ENCODE results near the gene KRABD2.
"Not testable (repeated sequence)": the region's sequence is repeated elsewhere in the genome, so short reads cannot be mapped to it uniquely, and the experiment has no call there.

Gene KRABD2

GRCh38 chr17:8402921-8403536 is 26.5 kb upstream of the KRABD2 start:
- no peaks in the 10 kb centered on the region for H3K36me3 Mint-ChIP-seq (ENCODE audit: low read depth)
- H3K27me3 Mint-ChIP-seq = peaks cover 15% of the 10 kb centered on the region
- H3K4me3 Mint-ChIP-seq = no peak overlapping the region
- H3K9me3 Mint-ChIP-seq = no peaks in the 10 kb centered on the region
- H3K4me1 Mint-ChIP-seq = no peaks in the 10 kb centered on the region
- no peak for ATAC-seq (replicated peaks)
- H3K27ac Mint-ChIP-seq = no peak overlapping the region

DNA sequence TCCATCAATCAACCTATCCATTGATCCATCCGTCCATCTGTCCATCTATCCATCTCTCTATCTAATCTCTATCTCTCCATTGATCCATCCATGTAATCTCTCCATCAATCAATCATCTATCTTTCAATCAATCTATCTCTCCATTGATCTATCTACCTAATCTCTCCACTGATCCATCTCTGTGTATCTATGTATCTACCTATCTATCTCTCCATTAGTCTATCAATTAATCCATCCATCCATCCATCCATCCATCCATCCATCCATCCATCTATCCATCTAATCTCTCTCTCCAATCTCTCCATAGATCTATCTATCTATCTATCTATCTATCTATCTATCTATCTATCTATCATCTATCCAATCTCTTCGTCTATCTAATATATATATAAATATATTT is 24.6 kb upstream of the KRABD2 start:
- peaks cover 19% of the 10 kb centered on the region for H3K27me3 Mint-ChIP-seq
- no peaks in the 10 kb centered on the region for H3K36me3 Mint-ChIP-seq (ENCODE audit: low read depth)
- H3K9me3 Mint-ChIP-seq = no peaks in the 10 kb centered on the region
- no peak overlapping the region for H3K27ac Mint-ChIP-seq
- H3K4me3 Mint-ChIP-seq = no peak overlapping the region
- H3K4me1 Mint-ChIP-seq = no peaks in the 10 kb centered on the region
- ATAC-seq (replicated peaks) = no peak

DNA sequence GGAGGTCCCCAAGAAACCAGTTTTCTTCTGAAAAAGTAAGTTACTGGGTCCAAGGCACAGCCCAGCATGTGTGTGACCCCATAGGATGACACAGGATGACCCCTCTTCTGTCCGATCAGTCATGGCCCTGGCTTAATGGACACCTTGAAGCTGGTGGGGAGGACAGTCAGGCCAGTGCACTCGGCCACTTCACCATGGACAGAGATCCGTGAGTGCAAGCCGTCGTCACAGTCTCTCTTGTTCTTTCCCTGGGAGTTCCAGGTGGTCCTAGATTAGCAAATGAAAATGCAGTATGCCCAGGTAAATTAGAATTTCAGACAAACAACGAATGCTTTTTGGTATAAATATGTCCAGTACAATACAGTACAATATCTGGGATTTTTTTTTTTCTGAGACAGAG is 22.5 kb upstream of the KRABD2 start:
- Mint-ChIP-seq H3K27ac (no peak overlapping the region), H3K9me3 (no peaks in the 10 kb centered on the region), H3K27me3 (peaks cover 19% of the 10 kb centered on the region), H3K36me3 (ENCODE audit: low read depth) (no peaks in the 10 kb centered on the region), H3K4me1 (no peaks in the 10 kb centered on the region), H3K4me3 (no peak overlapping the region)
- ATAC-seq (replicated peaks) = no peak

GRCh38 chr17:8397636-8398035 is 21.1 kb upstream of the KRABD2 start, which contains the start of gene RNF222:
RNF222 (minus strand) TSS chr17:8397827; CDS start chr17:8393461, 4,366 bp downstream.
- Mint-ChIP-seq H3K27ac (no peak within 1 kb of the TSS), H3K27me3 (peaks cover 14% of the 10 kb centered on the region), H3K9me3 (no peaks in the 10 kb centered on the region), H3K36me3 (ENCODE audit: low read depth) (no peaks in the 10 kb centered on the region), H3K4me3 (no peak within 1 kb of the TSS), H3K4me1 (peaks cover 5% of the 10 kb centered on the region)
- ATAC-seq (replicated peaks) = no peak

- ATAC-seq (replicated peaks); H3K9me3 Mint-ChIP-seq; H3K27ac Mint-ChIP-seq; H3K4me3 Mint-ChIP-seq; H3K36me3 Mint-ChIP-seq (ENCODE audit: low read depth); H3K27me3 Mint-ChIP-seq; H3K4me1 Mint-ChIP-seq: not testable (repeated sequence)
Observed at GRCh38 chr17:8394497-8394896, 18.0 kb upstream of the KRABD2 start.

DNA sequence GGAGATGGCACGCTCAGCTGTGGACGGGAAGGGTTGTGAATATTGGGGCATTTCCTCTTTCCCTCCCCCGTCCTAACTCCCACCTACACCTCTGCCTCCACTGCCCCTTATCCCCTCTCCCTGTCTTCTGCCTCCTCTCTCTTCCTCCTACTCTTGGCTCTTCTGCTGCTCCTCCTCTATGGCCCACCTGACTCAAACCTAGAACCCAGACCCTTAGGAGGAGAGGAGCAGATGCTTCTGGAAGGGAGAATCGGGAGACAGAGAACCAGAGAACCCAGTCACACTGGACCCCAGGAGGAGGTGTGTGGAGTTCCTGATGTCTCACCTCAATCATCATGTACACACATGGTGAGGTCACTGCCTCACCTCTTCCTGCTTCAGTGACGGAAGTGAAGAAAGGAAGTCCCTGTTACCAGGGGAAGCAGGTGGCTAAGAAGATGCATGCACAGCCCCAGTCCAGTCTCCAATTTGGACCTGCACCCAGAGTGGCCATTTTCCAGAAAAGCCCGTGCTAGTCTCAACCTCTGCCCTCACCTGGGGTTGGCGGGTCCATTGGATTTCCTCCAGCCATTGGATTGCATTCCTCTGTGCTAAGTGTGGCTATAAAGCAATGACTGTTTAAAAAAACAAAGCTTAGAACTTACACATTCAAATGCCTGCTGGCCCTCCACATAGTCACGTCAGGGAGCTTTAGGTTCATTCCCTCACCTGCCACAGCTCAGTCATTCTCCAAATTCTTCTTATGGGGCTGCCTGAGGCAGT is 17.1 kb upstream of the KRABD2 start:
- Mint-ChIP-seq H3K27me3 (peaks cover 6% of the 10 kb centered on the region), H3K4me1 (peaks cover 5% of the 10 kb centered on the region), H3K27ac (peak overlapping the region; percentile 90), H3K36me3 (ENCODE audit: low read depth) (no peaks in the 10 kb centered on the region), H3K4me3 (peak overlapping the region; percentile 49), H3K9me3 (no peaks in the 10 kb centered on the region)
- peak; percentile 98 for ATAC-seq (replicated peaks)

GRCh38 chr17:8392674-8393469 is 16.4 kb upstream of the KRABD2 start:
- no peaks in the 10 kb centered on the region for H3K9me3 Mint-ChIP-seq
- peak overlapping the region; percentile 49 for H3K4me3 Mint-ChIP-seq
- no peaks in the 10 kb centered on the region for H3K36me3 Mint-ChIP-seq (ENCODE audit: low read depth)
- no peak for ATAC-seq (replicated peaks)
- peak overlapping the region; percentile 90 for H3K27ac Mint-ChIP-seq
- H3K4me1 Mint-ChIP-seq = peaks cover 5% of the 10 kb centered on the region
- H3K27me3 Mint-ChIP-seq = peaks cover 3% of the 10 kb centered on the region

GRCh38 chr17:8392274-8392673 is 15.8 kb upstream of the KRABD2 start:
- ATAC-seq (replicated peaks) = no peak
- Mint-ChIP-seq H3K9me3 (no peaks in the 10 kb centered on the region), H3K4me3 (no peak overlapping the region), H3K27me3 (no peaks in the 10 kb centered on the region), H3K27ac (no peak overlapping the region), H3K4me1 (peaks cover 5% of the 10 kb centered on the region), H3K36me3 (ENCODE audit: low read depth) (no peaks in the 10 kb centered on the region)

GRCh38 chr17:8391711-8392110 is 15.2 kb upstream of the KRABD2 start:
- Mint-ChIP-seq H3K4me3 (no peak overlapping the region), H3K27ac (no peak overlapping the region), H3K36me3 (ENCODE audit: low read depth) (no peaks in the 10 kb centered on the region), H3K27me3 (no peaks in the 10 kb centered on the region), H3K4me1 (peaks cover 5% of the 10 kb centered on the region), H3K9me3 (no peaks in the 10 kb centered on the region)
- ATAC-seq (replicated peaks) = no peak

GRCh38 chr17:8387914-8388651 is 11.6 kb upstream of the KRABD2 start:
- peak overlapping the region; percentile 35 for H3K27ac Mint-ChIP-seq
- H3K27me3 Mint-ChIP-seq = no peaks in the 10 kb centered on the region
- H3K4me1 Mint-ChIP-seq = peaks cover 8% of the 10 kb centered on the region
- peaks cover 3% of the 10 kb centered on the region for H3K36me3 Mint-ChIP-seq (ENCODE audit: low read depth)
- H3K9me3 Mint-ChIP-seq = no peaks in the 10 kb centered on the region
- no peak overlapping the region for H3K4me3 Mint-ChIP-seq
- no peak for ATAC-seq (replicated peaks)

DNA sequence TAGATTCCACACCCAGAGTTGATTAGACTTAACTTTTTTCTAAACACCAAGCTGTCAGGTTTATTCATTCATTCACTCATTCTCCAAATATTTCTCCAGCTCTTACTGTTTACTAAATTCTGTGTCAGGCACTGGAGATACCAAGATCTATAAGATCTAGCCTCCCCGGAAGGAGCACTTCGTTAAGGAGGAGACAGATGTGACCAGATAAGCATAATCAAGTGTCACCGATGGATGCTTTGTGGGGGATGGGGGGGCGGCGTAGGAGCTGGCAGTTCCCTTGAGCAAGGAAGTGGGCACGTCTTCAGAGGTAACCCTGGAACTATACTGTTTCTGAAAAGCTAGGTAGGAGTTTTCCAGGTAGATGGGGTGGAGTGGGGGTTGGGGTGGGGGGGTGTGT is 10.3 kb upstream of the KRABD2 start:
- Mint-ChIP-seq H3K36me3 (ENCODE audit: low read depth) (peaks cover 15% of the 10 kb centered on the region), H3K27ac (no peak overlapping the region), H3K9me3 (no peaks in the 10 kb centered on the region), H3K4me3 (no peak overlapping the region), H3K4me1 (peaks cover 8% of the 10 kb centered on the region), H3K27me3 (no peaks in the 10 kb centered on the region)
- no peak for ATAC-seq (replicated peaks)

GRCh38 chr17:8384801-8385378 is 8.4 kb upstream of the KRABD2 start:
- Mint-ChIP-seq H3K4me1 (peaks cover 17% of the 10 kb centered on the region), H3K36me3 (ENCODE audit: low read depth) (peaks cover 35% of the 10 kb centered on the region), H3K9me3 (no peaks in the 10 kb centered on the region), H3K27ac (peak overlapping the region; percentile 68), H3K27me3 (no peaks in the 10 kb centered on the region), H3K4me3 (peak overlapping the region; percentile 100)
- ATAC-seq (replicated peaks) = no peak

GRCh38 chr17:8383143-8383822 is 6.8 kb upstream of the KRABD2 start, which contains the start of gene RPL26:
RPL26 (minus strand) TSS chr17:8383193; CDS start chr17:8382310, 883 bp downstream.
- H3K27ac Mint-ChIP-seq = peak within 1 kb of the TSS; percentile 100
- peaks cover 28% of the 10 kb centered on the region for H3K4me1 Mint-ChIP-seq
- peak within 1 kb of the TSS; percentile 100 for H3K4me3 Mint-ChIP-seq
- H3K36me3 Mint-ChIP-seq (ENCODE audit: low read depth) = peaks cover 51% of the 10 kb centered on the region
- no peaks in the 10 kb centered on the region for H3K9me3 Mint-ChIP-seq
- H3K27me3 Mint-ChIP-seq = no peaks in the 10 kb centered on the region
- peak; percentile 96 for ATAC-seq (replicated peaks)
